HUES64 (cell line): ENCODE measurements around the gene DUSP23.

ENCODE experiments used
- H3K27ac ChIP-seq: 2 replicates; pipeline ENCODE4 v1.7.0; 2013; ENCODE audit warnings: low read depth, low read length, inconsistent platforms
- H3K27me3 ChIP-seq: 2 replicates; pipeline ENCODE4 v1.6.1; 2013; ENCODE audit warnings: mild to moderate bottlenecking, low read length; ENCODE audit not compliant: insufficient read depth
- H3K36me3 ChIP-seq: 2 replicates; pipeline ENCODE4 v1.6.1; 2013; ENCODE audit warnings: mild to moderate bottlenecking, low read length; ENCODE audit not compliant: insufficient read depth
- H3K4me1 ChIP-seq: 2 replicates; pipeline ENCODE4 v1.6.1; 2013; ENCODE audit warnings: mild to moderate bottlenecking, low read length, moderate library complexity; ENCODE audit not compliant: insufficient read depth
- H3K4me3 ChIP-seq: 2 replicates; pipeline ENCODE4 v1.5.1; 2013; ENCODE audit warnings: mild to moderate bottlenecking, low read length, moderate library complexity
- H3K9ac ChIP-seq: 2 replicates; pipeline ENCODE4 v1.6.1; 2013; ENCODE audit warnings: mild to moderate bottlenecking, low read depth, low read length
- H3K9me3 ChIP-seq: 2 replicates; pipeline ENCODE4 v1.6.1; 2013; ENCODE audit warnings: low read depth, low read length; ENCODE audit not compliant: insufficient read depth
- WGBS: fragments of 150-250, 120-280 bp; methylation state at CpG from one replicate; pipeline ENCODE4 v1.1.7; 2013; ENCODE audit warnings: missing lambda C conversion rate; 5-methylcytosine and 5-hydroxymethylcytosine counted together

DUSP23 gene

GRCh38 chr1:159755451-159756007, 25.2 kb upstream of the DUSP23 start:
- WGBS: 90% methylated on average over 1 of the region's 3 CpGs

GRCh38 chr1:159756397-159756796, 24.4 kb upstream of the DUSP23 start:
- Histone ChIP-seq H3K4me1 (no peaks in the 10 kb centered on the region), H3K27me3 (no peaks in the 10 kb centered on the region), H3K4me3 (no peak overlapping the region), H3K9ac (no peak overlapping the region), H3K27ac (no peak overlapping the region), H3K36me3 (no peaks in the 10 kb centered on the region), H3K9me3 (no peaks in the 10 kb centered on the region)

More at GRCh38 chr1:159755451-159756007, 25.2 kb upstream of the DUSP23 start:
- Histone ChIP-seq H3K4me1 (no peaks in the 10 kb centered on the region), H3K27ac (no peak overlapping the region), H3K9ac (no peak overlapping the region), H3K4me3 (no peak overlapping the region), H3K9me3 (no peaks in the 10 kb centered on the region), H3K27me3 (no peaks in the 10 kb centered on the region), H3K36me3 (no peaks in the 10 kb centered on the region)

GRCh38 chr1:159763686-159764085, 17.1 kb upstream of the DUSP23 start:
- no peaks in the 10 kb centered on the region for H3K27me3 ChIP-seq
- no peak overlapping the region for H3K9ac ChIP-seq
- H3K4me3 ChIP-seq: no peak overlapping the region
- no peaks in the 10 kb centered on the region for H3K36me3 ChIP-seq
- no peak overlapping the region for H3K27ac ChIP-seq
- H3K4me1 ChIP-seq: no peaks in the 10 kb centered on the region; the same call in 1 of the 2 replicates
- H3K9me3 ChIP-seq: no peaks in the 10 kb centered on the region
- WGBS: no CpG with 5 or more reads among the region's 1 CpG

GRCh38 chr1:159765806-159766205, 15.0 kb upstream of the DUSP23 start:
- no peak overlapping the region for H3K4me3 ChIP-seq
- H3K9ac ChIP-seq: no peak overlapping the region
- no peaks in the 10 kb centered on the region for H3K27me3 ChIP-seq
- H3K27ac ChIP-seq: no peak overlapping the region
- WGBS: 90% methylated on average over 3 of the region's 3 CpGs
- no peaks in the 10 kb centered on the region for H3K36me3 ChIP-seq
- no peaks in the 10 kb centered on the region for H3K9me3 ChIP-seq
- no peaks in the 10 kb centered on the region; the same call in 1 of the 2 replicates for H3K4me1 ChIP-seq

- Histone ChIP-seq H3K36me3 (no peaks in the 10 kb centered on the region), H3K4me3 (no peak overlapping the region), H3K27ac (no peak overlapping the region), H3K4me1 (no peaks in the 10 kb centered on the region; the same call in 1 of the 2 replicates), H3K27me3 (no peaks in the 10 kb centered on the region), H3K9me3 (no peaks in the 10 kb centered on the region), H3K9ac (no peak overlapping the region)
- WGBS: 100% methylated on average over 2 of the region's 2 CpGs
Measured at GRCh38 chr1:159771127-159771895, 9.5 kb upstream of the DUSP23 start.

GRCh38 chr1:159774465-159774864, 6.3 kb upstream of the DUSP23 start:
- 92% methylated on average over 2 of the region's 2 CpGs for WGBS
- Histone ChIP-seq H3K27ac (no peak overlapping the region), H3K4me1 (no peaks in the 10 kb centered on the region), H3K36me3 (no peaks in the 10 kb centered on the region), H3K9ac (no peak overlapping the region), H3K9me3 (no peaks in the 10 kb centered on the region), H3K4me3 (no peak overlapping the region), H3K27me3 (no peaks in the 10 kb centered on the region)

- no peak overlapping the region for H3K9ac ChIP-seq
- H3K9me3 ChIP-seq: no peaks in the 10 kb centered on the region
- no peaks in the 10 kb centered on the region for H3K36me3 ChIP-seq
- WGBS: 100% methylated on average over 1 of the region's 2 CpGs
- no peak overlapping the region for H3K4me3 ChIP-seq
- H3K27ac ChIP-seq: no peak overlapping the region
- H3K4me1 ChIP-seq: no peaks in the 10 kb centered on the region
- no peaks in the 10 kb centered on the region for H3K27me3 ChIP-seq
Measured at GRCh38 chr1:159775716-159776115, 5.0 kb upstream of the DUSP23 start.

GRCh38 chr1:159778266-159778665, 2.5 kb upstream of the DUSP23 start:
- Histone ChIP-seq H3K36me3 (no peaks in the 10 kb centered on the region), H3K9ac (no peak overlapping the region), H3K27ac (no peak overlapping the region), H3K4me1 (no peaks in the 10 kb centered on the region), H3K9me3 (no peaks in the 10 kb centered on the region), H3K4me3 (no peak overlapping the region), H3K27me3 (no peaks in the 10 kb centered on the region)
- WGBS: 94% methylated on average over 3 of the region's 4 CpGs

- Histone ChIP-seq H3K4me3 (no peak overlapping the region), H3K9ac (no peak overlapping the region), H3K4me1 (peaks cover 8% of the 10 kb centered on the region), H3K36me3 (no peaks in the 10 kb centered on the region), H3K27me3 (no peaks in the 10 kb centered on the region), H3K9me3 (no peaks in the 10 kb centered on the region), H3K27ac (no peak overlapping the region)
- 87% methylated on average over 2 of the region's 2 CpGs for WGBS
Measured at GRCh38 chr1:159779403-159779851, 1.3 kb upstream of the DUSP23 start.

- Histone ChIP-seq H3K9me3 (no peaks in the 10 kb centered on the region), H3K4me3 (peak overlapping the region; percentile 52)
Measured at GRCh38 chr1:159781992-159782391, 1.2 kb downstream of the DUSP23 start.

GRCh38 chr1:159783724-159784123, 3.0 kb downstream of the DUSP23 start:
- no peaks in the 10 kb centered on the region for H3K9me3 ChIP-seq
- H3K36me3 ChIP-seq: no peaks in the 10 kb centered on the region
- H3K27ac ChIP-seq: no peak overlapping the region
- H3K4me3 ChIP-seq: no peak overlapping the region
- H3K27me3 ChIP-seq: no peaks in the 10 kb centered on the region
- no CpG with 5 or more reads among the region's 1 CpG for WGBS
- H3K9ac ChIP-seq: no peak overlapping the region
- peaks cover 11% of the 10 kb centered on the region for H3K4me1 ChIP-seq

More at GRCh38 chr1:159781992-159782391, 1.2 kb downstream of the DUSP23 start:
- Histone ChIP-seq H3K4me1 (peaks cover 11% of the 10 kb centered on the region), H3K36me3 (no peaks in the 10 kb centered on the region), H3K27me3 (no peaks in the 10 kb centered on the region), H3K27ac (no peak overlapping the region), H3K9ac (no peak overlapping the region)
- WGBS: 95% methylated on average over 11 of the region's 12 CpGs
